ENCODE results near the gene CREB3L2. TPM values are rescaled to one million over a fixed set of nuclear protein-coding genes. Genes with fewer than 3 reads are reported as not detected.

CREB3L2 gene
- total and polyA plus RNA-seq, 2 of the 8 experiments (the other 6 are each of a cell fraction or from before 2014, with no cell fraction given): 14.4 to 48.3 TPM

- Histone ChIP-seq H3K4me1 (replicated peaks in 1 of 4; ENCODE audit: control insufficient read depth in 3 of 4, insufficient read depth in 4 of 4, low read length in 3 of 4) (peaks cover 0 to 10% (median 0%) of the 10 kb centered on the region in 4 experiments; a peak in 3 of 7 replicates), H3K79me1 (ENCODE audit: low read depth, low read length) (peaks cover 15% of the 10 kb centered on the region; the same call in 1 of the 2 replicates), H3K9ac (replicated peaks in 1 of 4; ENCODE audit: extremely low read depth in 1 of 4, low read depth in 3 of 4, low read length in 3 of 4) (no peak overlapping the region), H3K18ac (ENCODE audit: extremely low read depth, low read length) (no peak overlapping the region), H3K23me2 (ENCODE audit: low read depth, low read length) (no peaks in the 10 kb centered on the region), H2BK15ac (ENCODE audit: low read length) (no peak overlapping the region), H4K5ac (ENCODE audit: insufficient read length, low read depth, low read length) (no peak overlapping the region), H3K4me3 (ENCODE audit: extremely low read depth in 1 of 4, insufficient read depth in 2 of 4, low read depth in 3 of 4, low read length in 4 of 4) (no peak overlapping the region), H3K79me2 (ENCODE audit: control insufficient read depth in 1 of 2, insufficient read depth in 2 of 2, low read length in 2 of 2) (peaks cover 12 to 90% of the 10 kb centered on the region in 2 experiments), H3K4ac (replicated peaks; ENCODE audit: insufficient read length, low read depth, low read length) (no peak overlapping the region), H4K8ac (ENCODE audit: extremely low read depth, insufficient read depth, low read length) (no peak overlapping the region), H3K27me3 (replicated peaks in 1 of 4; ENCODE audit: control insufficient read depth in 3 of 4, extremely low read depth in 1 of 4, insufficient read depth in 3 of 4, low read length in 3 of 4) (no peaks in the 10 kb centered on the region), H3K27ac (ENCODE audit: low read depth, low read length) (no peak overlapping the region), H2BK12ac (ENCODE audit: low read depth, low read length) (no peak overlapping the region), H2BK120ac (replicated peaks; ENCODE audit: low read depth, low read length) (no peak overlapping the region), H2BK20ac (ENCODE audit: low read length) (no peak overlapping the region), H3K23ac (ENCODE audit: insufficient read length) (no peak overlapping the region), H3K9me3 (ENCODE audit: insufficient read depth in 2 of 2, low read depth in 1 of 2, low read length in 1 of 2) (no peaks in the 10 kb centered on the region), H2BK5ac (ENCODE audit: low read depth, low read length) (no peak overlapping the region), H4K91ac (replicated peaks; ENCODE audit: insufficient read length, low read length) (no peak overlapping the region), H3K36me3 (ENCODE audit: control insufficient read depth in 2 of 4, insufficient read depth in 4 of 4, low read length in 3 of 4) (no peaks in the 10 kb centered on the region), H2AFZ (ENCODE audit: low read length) (no peak overlapping the region), H3K4me2 (ENCODE audit: insufficient read depth in 1 of 2, low read depth in 2 of 2, low read length in 2 of 2) (no peak overlapping the region), H3K14ac (ENCODE audit: insufficient read length) (no peak overlapping the region), H3K56ac (replicated peaks; ENCODE audit: insufficient read length, low read depth, low read length) (no peak overlapping the region), H2AK5ac (ENCODE audit: low read depth, low read length) (no peak overlapping the region), H4K20me1 (replicated peaks in 1 of 2; ENCODE audit: control insufficient read depth in 1 of 2, insufficient read depth in 2 of 2, low read length in 2 of 2) (peaks cover 0 to 5% of the 10 kb centered on the region in 2 experiments)
- TF ChIP-seq CBX5 (IDR thresholded peaks at IDR 0.05; ENCODE audit: low read depth, low read length) (no peak), FOSL1 (IDR thresholded peaks at IDR 0.05; ENCODE audit: insufficient read depth, low read depth, low read length) (peak; percentile 80; the same call in 1 of the 2 replicates)
- FAIRE-seq (no peak), DNase-seq (ENCODE audit: low read depth in 1 of 2, low spot score in 2 of 2) (no peak)
- 85% methylated on average over 5 of the region's 5 CpGs; no CpG with 5 or more reads in 1 of the 2 experiments for WGBS, 2 experiments (ENCODE audit: extremely low coverage in 1 of 2, insufficient coverage in 1 of 2, insufficient read length in 1 of 2, insufficient replicate concordance in 2 of 2, low coverage in 1 of 2, low lambda C conversion rate in 2 of 2, missing lambda C conversion rate in 1 of 2)
- CTCF ChIA-PET (ENCODE audit: partially characterized antibody): interaction anchor here (0.7 to 3.7 kb wide), 13 partner anchors 10 to 336 kb away, joined by 3 to 18 read pairs (median 4); partner anchors contain the start of gene CREB3L2
- POLR2A ChIA-PET (ENCODE audit: partially characterized antibody): interaction anchor here (0.6 to 1.7 kb wide), 2 partner anchors 9 to 69 kb away, joined by 3 to 5 read pairs; partner anchors contain the start of gene CREB3L2
These were observed 9.1 kb downstream of the CREB3L2 start for GRCh38 chr7:137992550-137993394.
